Sigmoid colon (tissue), 7 donors: Measurements from ENCODE around the gene LPP. TPM values are rescaled to one million over a fixed set of nuclear protein-coding genes. Genes with fewer than 3 reads are reported as not detected.

ENCODE experiments used
- DNase-seq: peaks from one replicate; pipeline ENCODE4 v3.0.0-alpha.2; 2019
- H3K27ac ChIP-seq, 4 donors: fragments of 200-600 bp; sonication (generic); one replicate each; pipeline ENCODE4 v1.5.1; 2016 to 2019; ENCODE audit warnings: mild to moderate bottlenecking in 1 of 4
- H3K27me3 ChIP-seq, 3 donors: fragments of 200-600 bp; sonication (generic); one replicate each; pipeline ENCODE4 v1.5.1; 2019; ENCODE audit warnings: mild to moderate bottlenecking in 1 of 3
- H3K36me3 ChIP-seq, 4 donors: fragments of 200-600 bp; sonication (generic); one replicate each; pipeline ENCODE4 v1.5.1; 2016 to 2019
- H3K4me1 ChIP-seq, 4 donors: fragments of 200-600 bp; sonication (generic); one replicate each; pipeline ENCODE4 v1.5.1; 2017 to 2019
- H3K4me3 ChIP-seq, 4 donors: fragments of 200-600 bp; sonication (generic); one replicate each; pipeline ENCODE4 v1.5.1; 2017 to 2019; ENCODE audit warnings: mild to moderate bottlenecking in 2 of 4, moderate library complexity in 1 of 4
- H3K9me3 ChIP-seq, 4 donors: fragments of 200-600 bp in 3 of 4; sonication (generic) in 3 of 4; one replicate each; pipeline versions ENCODE4 v1.5.1 to v1.6.1; 2013 to 2019
- CTCF ChIP-seq, 4 experiments: fragments of 450-650 bp in 3 of 4; fragments of 200-600 bp in 1 of 4; IDR thresholded peaks; one replicate each; pipeline ENCODE4 v1.5.1; 2016 to 2019; ENCODE audit warnings: antibody characterized with exemption in 4 of 4, mild to moderate bottlenecking in 3 of 4, moderate library complexity in 2 of 4
- EP300 ChIP-seq, 4 donors: sonication (generic); formaldehyde crosslinking; IDR thresholded peaks; one replicate each; pipeline ENCODE4 v1.6.1; 2017; ENCODE audit warnings: antibody characterized with exemption in 4 of 4
- POLR2A ChIP-seq, 2 donors: fragments of 450-650 bp; IDR thresholded peaks; one replicate each; pipeline ENCODE4 v1.6.1; 2016; ENCODE audit warnings: antibody characterized with exemption in 2 of 2, mild to moderate bottlenecking in 2 of 2, moderate library complexity in 2 of 2
- POLR2AphosphoS5 ChIP-seq, 4 donors: sonication (generic); formaldehyde crosslinking; IDR thresholded peaks; one replicate each; pipeline ENCODE4 v1.6.1; 2017; ENCODE audit warnings: antibody characterized with exemption in 4 of 4
- WGBS, 2 donors: extraction: QIAGEN DNeasy Blood & Tissue Kit; methylation state at CpG; one replicate each; pipeline ENCODE4 v1.1.7; 2013; 5-methylcytosine and 5-hydroxymethylcytosine counted together
- intact Hi-C: fragments of 100-400 bp; cut with DNase I; formaldehyde crosslinking; loops from one replicate; pipeline ENCODE4 v1.15.1; 2023
- polyA plus RNA-seq, 3 donors: library from polyadenylated mRNA; stranded (reverse); fragments of 200-250 nt; gene quantifications; one replicate each; pipeline ENCODE4 v1.2.3, GENCODE V29; 2013
- total RNA-seq, 4 donors: library from RNA; depleted of rRNA; stranded (reverse); fragments of >200 nt; gene quantifications; one replicate each; pipeline ENCODE4 v1.1.0, GENCODE V29; 2016
- donor health status: healthy with polysubstance abuse.
- donor health status: Bipolar disorder and iron deficiency.
- donor health status: healthy.

Gene LPP
- total and polyA plus RNA-seq, 7 donors = 5.3 to 1,773 (median 824) TPM

- TF ChIP-seq CTCF (IDR thresholded peaks at IDR 0.05) (no peak), POLR2A (IDR thresholded peaks at IDR 0.05) (no peak), EP300 (IDR thresholded peaks at IDR 0.05) (no peak), POLR2AphosphoS5 (IDR thresholded peaks at IDR 0.05) (no peak)
- Histone ChIP-seq H3K27ac (peak overlapping the region in 3 of 4 donors; percentile 49 to 70 (median 66)), H3K4me1 (peaks cover 0 to 81% (median 52%) of the 10 kb centered on the region in 4 donors), H3K4me3 (no peak overlapping the region), H3K36me3 (no peaks in the 10 kb centered on the region), H3K9me3 (no peaks in the 10 kb centered on the region), H3K27me3 (no peaks in the 10 kb centered on the region)
- WGBS, 2 donors = 68 to 84% methylated on average over 5 of the region's 5 CpGs
- no peak for DNase-seq
- intact Hi-C loops = no loop called here
These were observed 442.0 kb downstream of the LPP start for GRCh38 chr3:188595890-188596376.

GRCh38 chr3:188598894-188599293, 444.9 kb downstream of the LPP start:
- Histone ChIP-seq H3K9me3 (no peaks in the 10 kb centered on the region), H3K36me3 (no peaks in the 10 kb centered on the region), H3K27ac (peak overlapping the region in 3 of 4 donors; percentile 7 to 66 (median 41)), H3K4me3 (no peak overlapping the region), H3K4me1 (peaks cover 0 to 58% (median 40%) of the 10 kb centered on the region in 4 donors), H3K27me3 (no peaks in the 10 kb centered on the region)
- intact Hi-C loops = no loop called here
- TF ChIP-seq CTCF (IDR thresholded peaks at IDR 0.05) = no peak
- no peak for TF ChIP-seq POLR2AphosphoS5 (IDR thresholded peaks at IDR 0.05)
- no peak for TF ChIP-seq POLR2A (IDR thresholded peaks at IDR 0.05)
- no peak for TF ChIP-seq EP300 (IDR thresholded peaks at IDR 0.05)
- WGBS, 2 donors = 90 to 92% methylated on average over 3 of the region's 3 CpGs
- no peak for DNase-seq

- Histone ChIP-seq H3K4me3 (no peak overlapping the region), H3K9me3 (no peaks in the 10 kb centered on the region), H3K27ac (no peak overlapping the region), H3K4me1 (peaks cover 0 to 44% (median 28%) of the 10 kb centered on the region in 4 donors), H3K36me3 (no peaks in the 10 kb centered on the region), H3K27me3 (no peaks in the 10 kb centered on the region)
- no peak for DNase-seq
- no peak for TF ChIP-seq EP300 (IDR thresholded peaks at IDR 0.05)
- no peak for TF ChIP-seq POLR2AphosphoS5 (IDR thresholded peaks at IDR 0.05)
- no peak for TF ChIP-seq POLR2A (IDR thresholded peaks at IDR 0.05)
- TF ChIP-seq CTCF (IDR thresholded peaks at IDR 0.05) = no peak
- intact Hi-C loops = no loop called here
These were observed 448.2 kb downstream of the LPP start for GRCh38 chr3:188602111-188602510.

GRCh38 chr3:188602620-188603019, 448.7 kb downstream of the LPP start:
- Histone ChIP-seq H3K4me1 (peaks cover 0 to 48% (median 28%) of the 10 kb centered on the region in 4 donors), H3K4me3 (no peak overlapping the region), H3K27ac (no peak overlapping the region), H3K27me3 (no peaks in the 10 kb centered on the region), H3K36me3 (no peaks in the 10 kb centered on the region), H3K9me3 (no peaks in the 10 kb centered on the region)
- TF ChIP-seq EP300 (IDR thresholded peaks at IDR 0.05) (no peak), POLR2AphosphoS5 (IDR thresholded peaks at IDR 0.05) (no peak), CTCF (IDR thresholded peaks at IDR 0.05) (no peak), POLR2A (IDR thresholded peaks at IDR 0.05) (no peak)
- no peak for DNase-seq
- intact Hi-C loops = no loop called here
- 94 to 95% methylated on average over 3 of the region's 3 CpGs for WGBS, 2 donors

- Histone ChIP-seq H3K36me3 (peaks cover 7 to 8% (median 8%) of the 10 kb centered on the region in 4 donors), H3K27me3 (no peaks in the 10 kb centered on the region), H3K9me3 (no peaks in the 10 kb centered on the region), H3K27ac (peak overlapping the region in 2 of 4 donors; percentile 5 to 9), H3K4me3 (no peak overlapping the region), H3K4me1 (peaks cover 0 to 35% (median 20%) of the 10 kb centered on the region in 4 donors)
- DNase-seq = no peak
- intact Hi-C loops = no loop called here
- TF ChIP-seq EP300 (IDR thresholded peaks at IDR 0.05) (no peak), POLR2AphosphoS5 (IDR thresholded peaks at IDR 0.05) (no peak), CTCF (IDR thresholded peaks at IDR 0.05) (no peak), POLR2A (IDR thresholded peaks at IDR 0.05) (no peak)
- 94 to 97% methylated on average over 1 of the region's 1 CpG for WGBS, 2 donors
These were observed 450.7 kb downstream of the LPP start for GRCh38 chr3:188604651-188605050.
